Stimulated activated CD8-positive, alpha-beta memory T cell treated with anti-CD3 and anti-CD28 coated beads, Interleukin-12 subunit alpha, Interleukin-12 subunit beta, amount 100 ng/mL, for 24 hours (primary cell): ENCODE results near the gene SPEM1.
"Not testable (repeated sequence)": the region's sequence is repeated elsewhere in the genome, so short reads cannot be mapped to it uniquely, and the experiment has no call there.

ENCODE experiments used
- DNase-seq: peaks from one replicate; pipeline ENCODE4 v3.0.0-alpha.2; 2020; ENCODE audit errors: extremely low read depth

Gene SPEM1

DNA sequence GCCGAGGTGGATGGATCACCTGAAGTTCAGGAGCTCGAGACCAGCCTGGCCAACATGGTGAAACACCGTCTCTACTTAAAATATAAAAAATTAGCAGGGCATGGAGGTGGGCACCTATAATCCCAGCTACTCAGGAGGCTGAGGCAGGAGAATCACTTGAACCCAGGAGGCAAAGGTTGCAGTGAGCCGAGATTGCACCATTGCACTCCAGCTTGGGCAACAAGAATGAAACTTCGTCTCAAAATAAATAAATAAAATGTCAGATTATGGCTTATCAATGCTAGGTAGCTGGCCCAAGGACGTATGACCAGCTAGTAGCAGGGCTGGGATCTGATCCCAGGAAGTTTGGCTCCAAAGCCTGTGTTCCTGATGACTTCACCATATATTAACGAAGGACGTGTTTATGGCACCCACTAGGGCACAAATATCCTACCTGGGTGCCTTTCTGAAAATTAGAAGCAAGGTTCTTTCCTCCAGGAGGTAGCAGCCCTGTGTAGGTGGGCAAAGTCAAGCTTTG is 50.4 kb downstream of the SPEM1 start:
- DNase-seq, result not testable (repeated sequence)
